HTR-8/SVneo (cell line): ENCODE data around the gene E2F4.

Experiments
- DNase-seq: peaks from one replicate; pipeline ENCODE4 v3.0.0; 2011; ENCODE audit warnings: low spot score, mixed read lengths; ENCODE audit not compliant: insufficient read length
- FAIRE-seq: peaks from 2 replicates; lab custom pipeline; 2011; peaks lifted over from hg19 to GRCh38; lab: Jason Lieb, UNC

Gene E2F4

GRCh38 chr16:67170949-67171649, 20.9 kb upstream of the E2F4 start:
- no peak for FAIRE-seq
- no peak for DNase-seq

- FAIRE-seq (no peak), DNase-seq (no peak)
Measured at GRCh38 chr16:67173323-67173722, 18.6 kb upstream of the E2F4 start.

GRCh38 chr16:67173808-67174705, 17.9 kb upstream of the E2F4 start:
- DNase-seq = peak; percentile 73
- peak; percentile 96 for FAIRE-seq

DNA sequence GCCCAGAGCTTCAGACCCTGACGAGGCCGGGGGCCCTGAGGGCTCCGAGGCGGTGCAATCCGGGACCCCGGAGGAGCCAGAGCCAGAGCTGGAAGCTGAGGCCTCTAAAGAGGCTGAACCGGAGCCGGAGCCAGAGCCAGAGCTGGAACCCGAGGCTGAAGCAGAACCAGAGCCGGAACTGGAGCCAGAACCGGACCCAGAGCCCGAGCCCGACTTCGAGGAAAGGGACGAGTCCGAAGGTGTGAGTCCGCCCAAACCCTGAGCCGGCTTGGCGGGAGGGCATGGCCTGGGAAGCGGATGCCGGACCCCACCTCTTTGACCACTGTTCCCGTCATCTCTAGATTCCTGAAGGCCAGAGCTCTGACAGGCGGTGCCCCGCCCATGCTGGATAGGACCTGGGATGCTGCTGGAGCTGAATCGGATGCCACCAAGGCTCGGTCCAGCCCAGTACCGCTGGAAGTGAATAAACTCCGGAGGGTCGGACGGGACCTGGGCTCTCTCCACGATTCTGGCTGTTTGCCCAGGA, 17.2 kb upstream of the E2F4 start:
- DNase-seq (no peak), FAIRE-seq (no peak)

DNA sequence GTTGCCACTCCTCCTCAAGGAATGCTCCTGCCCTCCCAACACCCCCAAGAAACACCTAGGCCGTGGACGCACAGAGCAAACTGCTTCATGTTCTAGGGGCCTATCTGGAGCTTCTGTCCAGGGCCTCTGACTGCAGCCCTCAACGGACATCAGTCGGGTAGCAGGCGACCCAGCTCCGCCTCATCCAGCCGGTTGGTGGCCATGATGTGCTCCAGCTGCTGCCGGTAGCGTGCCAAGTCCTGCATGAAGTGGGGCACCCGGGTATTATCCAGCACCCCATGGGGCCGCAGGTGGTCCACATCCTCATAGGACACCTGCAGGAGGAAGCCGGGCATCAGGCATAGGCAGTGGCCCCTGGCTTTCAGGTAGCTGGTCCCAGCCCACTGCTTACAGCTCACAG, 15.3 kb upstream of the E2F4 start:
- DNase-seq (no peak), FAIRE-seq (no peak)

GRCh38 chr16:67177743-67178699, 13.9 kb upstream of the E2F4 start:
- FAIRE-seq (peak; percentile 67), DNase-seq (no peak)

GRCh38 chr16:67179421-67180080, 12.4 kb upstream of the E2F4 start:
- DNase-seq = no peak

DNA sequence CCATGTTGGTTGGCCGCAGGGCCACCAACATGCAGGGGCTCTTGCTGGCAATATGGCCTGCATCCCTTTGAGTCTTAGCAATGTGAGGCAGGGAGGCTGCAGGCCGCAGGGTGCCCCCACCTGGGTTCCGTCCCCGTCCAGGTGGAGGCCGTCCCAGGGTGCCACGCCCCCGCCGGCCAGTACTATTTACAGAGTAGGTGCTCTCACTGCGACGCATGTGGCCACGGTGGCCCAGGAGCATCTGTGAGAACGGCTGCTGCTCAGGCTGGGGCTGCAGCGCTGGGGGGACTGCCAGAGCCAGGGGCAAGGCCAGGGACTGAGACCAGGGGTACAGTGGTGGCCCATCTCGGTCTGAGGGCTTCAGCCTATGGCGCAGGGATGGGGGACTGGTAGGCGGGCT, 11.8 kb upstream of the E2F4 start:
- FAIRE-seq = peak; percentile 28

More at GRCh38 chr16:67179421-67180080, 12.4 kb upstream of the E2F4 start:
- no peak for FAIRE-seq

DNA sequence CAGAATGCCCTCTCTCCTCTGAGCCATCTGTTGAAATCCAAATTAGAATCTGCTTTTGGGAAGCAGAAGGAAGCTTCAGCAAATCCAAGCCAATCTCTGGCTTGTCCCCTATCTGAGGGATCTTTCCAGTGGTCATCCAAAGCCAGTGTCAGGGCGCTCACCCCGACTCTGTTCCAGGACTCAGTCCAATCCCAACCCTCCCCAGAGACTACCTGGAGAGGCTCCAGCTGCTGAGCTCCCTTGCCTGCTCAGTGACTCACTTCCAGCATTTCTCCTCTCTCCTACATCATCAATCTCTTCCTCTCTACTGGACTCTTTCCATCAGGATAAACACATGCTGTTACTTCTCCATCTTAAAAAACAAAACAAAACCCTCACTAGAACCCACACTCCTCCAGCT, 10.6 kb upstream of the E2F4 start:
- FAIRE-seq (no peak), DNase-seq (no peak)

More for the DNA sequence above, 11.8 kb upstream of the E2F4 start:
- no peak for DNase-seq

DNA sequence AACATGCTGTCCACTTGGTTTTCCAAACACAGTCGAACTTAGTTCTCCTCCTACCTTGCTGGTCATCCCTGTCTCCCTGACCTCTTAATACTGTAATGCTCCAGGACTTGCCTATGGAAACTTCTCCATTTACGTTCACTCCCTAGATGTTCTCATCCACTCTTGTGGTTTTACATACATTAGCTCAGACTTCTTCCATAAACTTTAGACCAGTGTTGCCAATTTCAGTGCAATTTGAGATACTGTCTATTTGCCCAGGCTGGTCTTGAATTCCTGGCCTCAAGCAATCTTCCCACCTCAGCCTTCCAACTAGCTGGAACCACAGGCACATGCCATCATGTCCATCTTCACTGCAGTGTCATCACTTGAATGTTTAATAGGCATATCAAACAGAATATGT, 9.7 kb upstream of the E2F4 start:
- peak; percentile 26 for FAIRE-seq

DNA sequence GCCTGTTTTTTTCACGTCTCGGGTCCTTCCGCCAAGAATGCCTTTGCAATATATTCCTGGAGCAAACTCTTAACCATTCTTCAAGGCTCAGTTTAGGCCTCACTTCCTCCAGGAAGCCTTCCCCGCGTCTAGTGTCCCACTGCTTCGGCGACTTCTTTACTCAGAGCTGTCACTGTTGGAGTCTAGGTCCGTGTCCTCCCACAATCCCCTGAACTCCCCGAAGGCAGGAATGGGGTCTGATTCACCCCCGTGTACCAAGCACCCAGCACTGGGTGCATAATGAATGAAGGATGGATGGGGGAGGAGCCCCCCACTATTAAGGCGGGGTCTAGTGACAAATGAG, 8.7 kb upstream of the E2F4 start:
- FAIRE-seq = no peak
- DNase-seq = no peak

More for the DNA sequence above, 9.7 kb upstream of the E2F4 start:
- DNase-seq = no peak

DNA sequence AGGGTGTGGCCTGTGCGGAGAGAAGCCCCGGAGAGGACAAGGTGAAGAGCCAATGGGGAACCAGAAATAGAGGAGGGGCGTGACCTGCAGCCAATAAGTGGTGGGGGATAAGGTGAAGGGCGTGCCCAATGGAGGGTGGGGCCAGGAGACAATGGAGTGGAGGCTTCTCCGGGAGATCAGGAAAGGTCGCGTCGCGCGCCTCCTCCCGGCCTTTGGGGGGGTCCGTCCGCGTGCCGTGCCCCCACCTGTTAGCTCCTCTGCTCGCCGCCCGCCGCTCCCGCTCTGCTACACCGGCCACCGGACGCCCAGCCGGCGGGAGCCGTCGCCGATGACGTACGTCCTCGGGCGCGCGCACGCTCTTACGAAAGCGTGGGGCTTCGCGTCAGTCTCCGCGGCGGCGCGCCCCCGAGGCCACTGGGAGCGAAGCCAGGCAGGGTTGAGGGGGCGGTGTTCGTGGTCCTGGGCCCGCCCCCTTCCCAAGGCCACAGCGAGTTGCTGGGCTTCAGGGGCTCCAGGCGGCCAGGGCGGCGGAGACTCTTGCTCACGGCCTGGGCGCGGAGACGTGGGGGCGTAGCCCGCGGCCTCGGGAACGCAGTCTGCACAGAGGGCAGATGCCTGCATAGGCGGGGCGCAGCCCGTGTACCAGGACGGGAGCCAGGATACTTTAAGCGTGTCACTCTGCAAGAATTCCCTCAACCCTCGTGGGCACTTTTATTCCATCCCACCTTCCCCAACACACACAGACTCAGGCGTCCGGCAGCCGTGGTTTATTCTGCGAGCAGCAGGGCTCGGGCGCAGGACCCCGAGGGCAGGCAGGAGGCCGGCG, 8.1 kb upstream of the E2F4 start, which contains the start of gene MATCAP1:
Gene MATCAP1, minus strand, starts transcription at position 337 of the 826 bp plus-strand sequence. CDS start 3,353 bp downstream, outside the sequence.
- FAIRE-seq (peak; percentile 99), DNase-seq (peak; percentile 99)

- DNase-seq = no peak
- no peak for FAIRE-seq
Measured at GRCh38 chr16:67184453-67184994, 7.4 kb upstream of the E2F4 start.

DNA sequence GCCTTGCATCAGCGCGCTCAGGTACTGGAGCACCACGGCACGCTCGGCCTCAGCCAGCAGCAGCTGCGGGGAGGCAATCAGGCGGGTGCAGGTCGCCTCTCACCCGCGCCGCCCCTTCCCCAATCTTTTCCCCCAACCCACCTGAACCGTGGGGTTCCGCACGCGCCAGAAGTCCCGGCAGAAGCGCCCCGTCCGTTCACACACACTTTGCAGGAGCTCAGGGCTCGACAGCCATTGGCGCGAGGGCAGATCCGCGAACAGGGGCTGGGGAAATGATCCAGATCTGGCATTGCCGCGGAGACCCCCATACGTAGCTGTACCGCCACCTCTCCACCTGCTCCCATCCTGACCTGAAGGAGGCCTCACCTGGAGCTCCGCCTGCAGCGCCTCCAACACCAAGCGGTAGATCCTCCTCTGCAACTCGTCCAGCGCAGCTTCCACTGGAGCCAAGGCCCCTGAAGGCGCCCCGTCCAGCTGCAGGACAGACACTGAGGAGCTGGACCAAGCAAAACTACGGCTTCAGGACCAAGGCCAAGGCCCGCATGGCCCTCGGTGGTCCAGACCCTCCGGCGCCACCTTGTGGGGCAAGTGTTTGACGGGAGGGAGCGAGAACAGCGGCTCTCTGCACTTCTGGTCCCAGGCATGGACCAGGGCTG, 6.8 kb upstream of the E2F4 start:
- DNase-seq = peak; percentile 79
- peak; percentile 98 for FAIRE-seq

- DNase-seq (no peak), FAIRE-seq (no peak)
Measured at GRCh38 chr16:67185651-67186134, 6.3 kb upstream of the E2F4 start.

DNA sequence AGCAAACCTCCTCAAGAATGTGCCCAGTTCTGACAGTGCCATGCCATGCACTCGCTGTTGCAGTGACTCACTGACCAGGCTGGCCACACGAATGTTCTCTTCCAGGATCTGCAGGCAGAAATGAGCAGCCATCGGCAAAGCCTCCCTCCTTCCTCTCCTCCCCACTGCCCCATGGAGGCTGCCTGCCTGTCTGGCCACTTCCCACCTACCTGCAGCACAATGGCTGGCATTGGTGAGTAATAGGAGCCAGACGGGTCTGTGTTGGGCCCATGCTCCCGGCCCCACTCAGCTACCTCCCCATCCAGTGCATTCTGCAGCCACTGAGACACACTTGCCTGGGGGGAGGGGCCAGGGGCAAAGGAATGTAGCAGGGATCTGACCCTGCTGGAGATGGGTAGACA, 5.4 kb upstream of the E2F4 start:
- FAIRE-seq = peak; percentile 84
- no peak for DNase-seq

DNA sequence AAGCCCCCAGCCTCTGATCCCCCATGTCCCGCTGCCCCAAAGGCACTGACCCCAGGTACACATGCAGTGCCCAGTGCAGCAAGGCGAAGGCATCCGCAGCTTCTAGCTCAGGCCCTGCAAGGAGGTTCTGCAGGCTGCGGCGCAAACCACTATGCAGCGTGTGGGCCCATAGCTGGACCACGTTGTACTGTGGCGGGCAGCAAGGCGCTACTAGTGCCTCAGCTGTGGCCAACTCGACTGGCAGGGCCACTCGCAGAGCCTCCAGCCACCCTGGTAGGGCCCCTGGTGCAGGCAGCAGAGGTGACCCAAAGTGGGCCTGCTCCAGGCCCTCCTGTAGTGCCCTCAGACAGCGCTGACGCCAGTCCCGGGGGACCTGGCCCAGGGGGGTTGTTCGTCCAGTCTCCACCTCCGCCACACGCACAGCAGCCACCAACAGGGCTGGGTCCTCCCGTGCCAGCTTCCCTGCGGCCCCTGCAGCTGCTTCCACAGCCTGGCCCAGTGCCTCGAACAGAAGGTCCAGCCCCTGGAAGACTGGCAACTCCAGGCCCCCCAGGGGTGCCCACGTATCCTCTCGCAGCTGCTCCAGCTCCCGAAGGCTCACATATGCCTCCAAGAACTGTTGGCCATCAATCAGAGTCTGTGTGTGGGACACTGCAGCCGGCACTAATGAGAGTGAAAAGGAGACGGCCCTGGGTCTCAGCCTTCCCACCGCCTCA, 4.6 kb upstream of the E2F4 start:
- FAIRE-seq = no peak

More for the DNA sequence above, 4.6 kb upstream of the E2F4 start:
- DNase-seq = no peak
